HG03159 (cell line): ENCODE data around the gene RFX6.

Experiments used
- ATAC-seq: cut with Tn5 transposase; IDR thresholded peaks from one replicate; pipeline ENCODE4 v1.9.1; 2021; ENCODE audit warnings: mild to moderate bottlenecking, moderate library complexity; ENCODE audit not compliant: unreplicated experiment

Gene RFX6

GRCh38 chr6:116888732-116889360 lies 11.8 kb downstream of the RFX6 start:
- no peak for ATAC-seq

- ATAC-seq = no peak
These were observed 17.6 kb downstream of the RFX6 start for GRCh38 chr6:116894669-116895068.

GRCh38 chr6:116895935-116896334 lies 18.9 kb downstream of the RFX6 start:
- no peak for ATAC-seq

DNA sequence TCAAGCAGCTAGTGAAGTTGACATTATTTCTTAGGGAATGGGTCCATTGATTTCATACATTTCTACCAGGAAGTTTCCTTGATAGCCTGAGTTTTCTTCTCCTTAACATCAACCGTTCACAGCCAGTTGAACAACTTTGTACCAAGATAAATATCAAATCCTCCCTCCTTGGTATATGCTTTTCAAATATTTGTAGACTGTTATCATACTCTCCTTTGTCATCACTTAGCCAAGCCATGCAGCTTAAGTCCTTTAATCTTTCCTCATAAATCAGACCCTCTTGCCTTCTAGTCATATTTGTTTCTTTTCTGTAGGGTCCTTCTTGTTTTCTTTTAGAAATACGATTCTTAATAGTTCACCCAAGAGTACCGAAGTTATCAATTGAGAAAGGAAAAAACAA lies 25.6 kb downstream of the RFX6 start:
- ATAC-seq = no peak

- no peak for ATAC-seq
These were observed 46.0 kb downstream of the RFX6 start for GRCh38 chr6:116922853-116923548.

- no peak for ATAC-seq
These were observed 47.2 kb downstream of the RFX6 start for GRCh38 chr6:116924245-116924644.

DNA sequence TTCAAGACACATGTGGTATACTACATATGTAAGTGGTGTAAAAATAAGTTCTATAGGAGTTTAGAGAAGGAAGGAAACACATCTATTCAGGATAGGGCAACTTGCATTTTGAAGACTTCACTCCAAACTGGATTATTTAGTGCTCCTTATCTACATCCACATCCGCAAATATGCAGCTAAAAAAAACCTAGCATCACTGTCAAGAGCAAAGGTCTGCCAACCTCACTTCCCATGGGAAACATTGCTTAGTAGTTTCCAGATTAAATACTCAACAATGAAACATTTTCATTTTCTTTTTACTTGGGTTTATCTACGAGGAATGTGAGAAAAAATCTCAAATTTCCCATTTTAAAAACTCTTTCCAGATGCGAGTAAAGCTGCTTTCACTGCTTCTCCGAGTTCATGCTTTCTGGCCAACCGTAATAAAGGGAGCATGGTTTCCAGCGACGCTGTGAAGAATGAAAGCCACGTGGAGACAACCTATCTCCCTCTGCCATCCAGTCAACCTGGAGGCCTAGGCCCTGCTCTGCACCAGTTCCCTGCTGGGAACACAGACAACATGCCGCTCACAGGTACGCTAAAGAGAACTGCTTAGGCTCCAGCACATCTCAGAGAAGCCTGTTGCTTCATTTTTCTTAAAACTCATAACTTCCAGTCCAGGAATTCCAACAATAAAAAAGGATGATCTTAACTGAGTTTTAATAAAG lies 48.2 kb downstream of the RFX6 start:
- no peak for ATAC-seq

GRCh38 chr6:116928677-116929076 lies 51.6 kb downstream of the RFX6 start:
- ATAC-seq = no peak

DNA sequence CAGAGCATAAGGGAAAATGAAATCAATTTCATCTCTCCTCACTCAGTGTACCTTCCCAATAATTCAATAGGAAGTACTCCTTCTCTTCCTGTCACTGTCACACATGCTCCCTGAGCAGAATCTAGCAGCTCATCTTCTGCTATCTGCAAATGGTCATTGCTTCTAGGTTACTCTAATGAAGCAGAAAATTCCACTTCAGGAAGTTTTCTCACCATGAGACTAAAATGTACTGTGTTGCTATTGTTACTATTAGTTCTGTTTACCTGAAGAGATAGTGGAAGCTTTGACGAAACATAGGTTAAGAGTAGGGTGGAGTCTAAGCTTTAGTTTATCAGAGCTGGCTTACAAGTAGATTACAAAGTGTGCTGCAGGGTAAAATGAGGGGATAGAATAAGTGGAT lies 52.8 kb downstream of the RFX6 start:
- ATAC-seq = no peak

DNA sequence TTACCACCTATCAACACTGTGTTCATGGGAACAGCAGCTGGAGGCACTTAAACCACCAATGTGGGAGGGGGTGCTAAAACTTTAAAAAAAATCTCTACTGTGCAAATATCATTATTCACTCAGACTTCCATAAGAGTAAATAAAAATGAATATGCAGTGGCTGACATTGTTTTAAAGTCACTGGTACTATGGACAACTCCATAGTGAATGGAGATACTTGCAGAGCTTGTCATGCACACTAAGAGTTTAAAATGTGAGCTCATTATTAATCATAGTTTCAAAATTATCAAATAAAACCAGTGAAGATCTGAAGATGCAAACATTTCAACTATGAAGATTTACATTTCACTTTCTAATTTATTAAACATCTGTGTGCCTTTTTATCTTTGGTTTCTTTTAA lies 54.4 kb downstream of the RFX6 start:
- no peak for ATAC-seq

DNA sequence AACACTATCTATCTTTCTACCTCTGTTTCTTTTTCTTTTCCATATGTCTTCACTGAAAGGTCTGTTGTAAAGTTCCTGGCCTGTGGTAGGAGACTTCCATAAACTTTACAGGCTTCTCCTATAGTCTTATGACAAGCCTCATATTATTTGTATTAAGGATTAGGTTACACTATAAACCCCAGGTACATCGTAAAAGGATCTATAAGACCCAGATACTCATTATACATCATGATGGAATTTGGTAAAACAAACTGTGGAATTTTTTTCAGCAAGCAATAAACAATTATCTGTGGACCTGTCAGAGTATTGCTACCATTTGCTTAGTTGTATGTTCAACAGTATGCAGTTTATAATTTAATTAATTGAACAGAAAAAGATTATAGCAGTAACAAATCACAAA lies 55.5 kb downstream of the RFX6 start:
- ATAC-seq = no peak

GRCh38 chr6:116933485-116933884 lies 56.4 kb downstream of the RFX6 start:
- no peak for ATAC-seq

DNA sequence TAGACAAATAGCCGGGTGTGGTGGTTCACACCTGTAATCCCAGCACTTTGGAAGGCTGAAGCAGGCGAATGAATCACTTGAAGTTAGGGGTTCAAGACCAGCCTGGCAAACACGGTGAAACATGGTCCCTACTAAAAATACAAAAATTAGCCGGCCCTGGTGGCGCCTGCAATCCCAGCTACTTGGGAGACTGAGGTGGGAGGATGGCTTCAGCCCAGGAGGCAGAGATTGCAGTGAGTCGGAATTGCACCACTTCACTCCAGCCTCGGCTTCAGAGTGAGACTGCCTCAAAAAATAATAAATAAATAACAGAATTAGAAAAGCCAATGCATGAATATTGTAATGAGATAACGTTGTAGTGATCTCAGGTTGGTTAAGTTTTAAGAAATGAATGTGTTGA lies 61.3 kb downstream of the RFX6 start:
- ATAC-seq = no peak

- ATAC-seq = no peak
These were observed 64.7 kb downstream of the RFX6 start for GRCh38 chr6:116941727-116942126.

- ATAC-seq = no peak
These were observed 68.8 kb downstream of the RFX6 start for GRCh38 chr6:116945809-116946208.

DNA sequence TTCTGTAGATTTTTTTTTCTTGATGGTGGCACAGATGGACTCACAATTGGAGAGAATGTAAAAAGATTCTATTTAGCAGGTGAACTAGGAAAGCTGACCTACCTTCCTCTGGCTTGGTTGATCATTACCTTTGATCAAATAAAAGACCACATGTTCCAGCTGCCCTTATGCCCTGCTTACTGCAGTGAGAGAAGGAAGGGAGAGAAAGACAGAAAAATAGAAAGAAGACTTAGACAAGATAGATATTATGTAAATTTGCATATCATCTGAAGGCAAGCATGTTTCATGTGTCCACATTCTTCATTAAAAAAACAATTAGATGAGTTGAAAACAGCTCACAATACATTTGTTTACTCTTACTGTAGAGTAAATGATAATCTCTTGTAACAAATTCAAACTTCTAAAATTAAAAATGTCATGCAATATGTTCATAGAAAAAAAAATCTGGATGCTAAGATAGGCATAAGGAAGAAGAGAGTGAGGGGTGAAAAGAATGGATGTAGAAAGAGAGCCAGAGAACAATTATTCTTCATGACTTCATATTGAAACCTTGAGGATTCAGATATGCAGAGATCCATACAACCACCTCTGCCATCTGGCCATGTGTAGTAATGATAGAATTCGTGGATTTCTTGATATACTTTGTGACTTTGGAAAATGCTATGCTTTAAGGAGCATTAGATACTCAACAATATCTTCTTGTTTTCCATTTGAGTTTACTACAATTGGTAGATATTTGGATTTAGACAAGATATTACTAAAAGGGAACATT lies 71.7 kb downstream of the RFX6 start:
- no peak for ATAC-seq

DNA sequence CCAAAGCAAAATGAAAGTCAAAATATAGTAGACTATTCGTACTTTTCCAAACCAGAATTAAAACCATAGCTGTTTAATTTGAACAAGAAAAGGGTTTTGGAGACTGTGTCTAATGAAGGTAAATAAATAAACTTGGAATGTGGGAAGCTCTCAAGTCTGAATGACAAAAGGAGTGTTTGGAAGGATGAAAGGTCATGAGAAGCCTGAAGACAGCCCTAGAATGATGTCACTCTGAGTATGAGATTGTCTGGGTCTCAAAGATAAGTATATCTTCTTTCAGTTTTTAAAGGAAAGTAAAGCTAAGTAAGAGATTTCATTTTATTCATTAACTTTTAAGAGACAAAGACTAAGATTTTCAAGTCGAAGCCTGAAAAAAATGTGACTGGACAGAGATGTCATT lies 72.9 kb downstream of the RFX6 start:
- ATAC-seq = no peak

DNA sequence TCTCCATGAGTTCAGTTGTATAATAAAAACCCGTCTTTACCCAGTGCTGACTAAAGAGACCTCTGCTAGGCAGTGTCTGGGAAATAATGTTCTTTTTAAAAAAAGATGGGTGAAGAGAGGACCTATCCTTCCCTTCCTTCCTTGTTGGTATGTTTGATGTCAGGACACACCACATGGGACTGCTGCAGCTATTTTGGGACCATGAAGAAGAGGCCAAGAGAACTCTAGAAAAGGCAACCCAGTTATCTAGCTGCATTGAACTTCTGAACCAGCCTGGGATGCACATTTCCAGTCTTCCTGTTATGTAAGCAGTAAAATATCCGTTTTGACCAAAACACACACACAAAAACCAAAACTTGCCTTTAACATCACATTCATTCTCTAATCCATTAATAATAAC lies 77.3 kb downstream of the RFX6 start:
- ATAC-seq = no peak

GRCh38 chr6:116954938-116955337 lies 77.9 kb downstream of the RFX6 start:
- no peak for ATAC-seq

DNA sequence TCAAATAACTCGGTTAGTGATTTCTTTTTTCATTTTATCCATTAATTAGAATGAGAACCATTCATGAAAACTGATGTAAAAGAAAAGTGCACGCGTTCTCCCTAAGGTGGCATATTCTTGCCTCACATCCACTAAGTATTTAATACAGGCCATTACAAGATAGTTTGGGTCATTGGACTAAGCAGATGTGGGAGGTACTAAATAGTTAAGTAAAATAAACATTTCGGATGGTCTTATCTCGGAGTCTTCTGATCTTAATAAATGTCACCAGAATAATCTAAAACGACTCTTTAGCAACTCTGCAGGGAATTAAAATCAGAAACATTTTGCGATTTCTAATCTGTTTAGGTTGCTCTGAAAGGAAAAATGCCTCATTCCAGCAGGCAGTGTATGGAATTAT lies 78.7 kb downstream of the RFX6 start:
- no peak for ATAC-seq

DNA sequence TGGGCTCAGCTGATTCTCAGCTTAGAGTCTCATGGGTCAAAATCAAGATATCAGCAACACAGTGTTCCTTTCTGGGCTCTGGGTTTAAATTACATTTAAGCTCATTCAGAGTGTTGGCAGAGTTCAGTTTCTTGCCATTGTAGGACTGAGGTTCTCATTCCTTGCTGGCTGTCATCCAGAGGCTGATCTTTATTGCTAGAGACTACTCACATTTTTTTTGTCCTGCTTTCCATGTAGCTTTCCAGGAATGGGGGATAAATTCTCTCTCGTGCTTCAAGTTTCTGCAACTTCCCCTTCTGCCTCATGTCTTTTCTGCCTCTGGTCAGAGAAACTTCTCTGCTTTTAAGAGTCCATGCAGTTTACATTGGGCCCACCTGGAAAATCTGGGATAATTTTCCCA lies 86.9 kb downstream of the RFX6 start:
- no peak for ATAC-seq
